Epidermal melanocyte (primary cell): ENCODE data around the gene MARK2.

ENCODE experiments used
- DNase-seq: peaks from one replicate; pipeline ENCODE4 v3.0.0; 2011; ENCODE audit warnings: low spot score; ENCODE audit not compliant: insufficient read length

MARK2 gene

GRCh38 chr11:63879598-63880402 is 40.9 kb downstream of the MARK2 start:
- DNase-seq = peak; percentile 7

- DNase-seq = peak; percentile 9
Measured at GRCh38 chr11:63880403-63880790, 41.5 kb downstream of the MARK2 start.

GRCh38 chr11:63882555-63883242 is 43.8 kb downstream of the MARK2 start:
- peak; percentile 18 for DNase-seq

GRCh38 chr11:63883791-63884190 is 44.9 kb downstream of the MARK2 start:
- no peak for DNase-seq

- DNase-seq = peak; percentile 5
Measured at GRCh38 chr11:63884196-63884932, 45.5 kb downstream of the MARK2 start.

- no peak for DNase-seq
Measured at GRCh38 chr11:63887386-63887999, 48.6 kb downstream of the MARK2 start.

GRCh38 chr11:63888170-63889086 is 49.5 kb downstream of the MARK2 start:
- DNase-seq = no peak

- DNase-seq = no peak
Measured at GRCh38 chr11:63889344-63889743, 50.4 kb downstream of the MARK2 start.

GRCh38 chr11:63890368-63890767 is 51.5 kb downstream of the MARK2 start:
- DNase-seq = no peak

GRCh38 chr11:63892228-63892627 is 53.3 kb downstream of the MARK2 start:
- DNase-seq = no peak

GRCh38 chr11:63893355-63893754 is 54.4 kb downstream of the MARK2 start:
- DNase-seq = no peak

- no peak for DNase-seq
Measured at GRCh38 chr11:63896071-63896470, 57.2 kb downstream of the MARK2 start.

- no peak for DNase-seq
Measured at GRCh38 chr11:63897459-63898146, 58.7 kb downstream of the MARK2 start.

- DNase-seq = no peak
Measured at GRCh38 chr11:63901660-63902059, 62.8 kb downstream of the MARK2 start.

- DNase-seq = no peak
Measured at GRCh38 chr11:63903884-63904283, 65.0 kb downstream of the MARK2 start.

GRCh38 chr11:63904743-63905142 is 65.8 kb downstream of the MARK2 start:
- no peak for DNase-seq

- no peak for DNase-seq
Measured at GRCh38 chr11:63905179-63905578, 66.3 kb downstream of the MARK2 start.

GRCh38 chr11:63906087-63906486 is 67.2 kb downstream of the MARK2 start:
- DNase-seq = no peak

GRCh38 chr11:63906585-63906984 is 67.7 kb downstream of the MARK2 start:
- no peak for DNase-seq

GRCh38 chr11:63907063-63907462 is 68.2 kb downstream of the MARK2 start:
- no peak for DNase-seq
